BE2C (cell line): Measurements from ENCODE around the gene APOL5.
"Not testable (repeated sequence)": the region's sequence is repeated elsewhere in the genome, so short reads cannot be mapped to it uniquely, and the experiment has no call there.

Experiments used
- DNase-seq: peaks from one replicate; pipeline ENCODE4 v3.0.0-alpha.2; 2020
- H3K27me3 ChIP-seq: fragments of 250-450 bp; sonication (Bioruptor Pico); 2 replicates; pipeline ENCODE4 v1.5.1; 2020; ENCODE audit warnings: mild to moderate bottlenecking
- H3K36me3 ChIP-seq: fragments of 250-450 bp; sonication (Bioruptor Pico); 2 replicates; pipeline ENCODE4 v1.5.1; 2020; ENCODE audit warnings: mild to moderate bottlenecking
- H3K4me1 ChIP-seq: fragments of 250-450 bp; sonication (Bioruptor Pico); 2 replicates; pipeline ENCODE4 v1.5.1; 2020
- H3K4me3 ChIP-seq: 2 replicates; pipeline ENCODE4 v1.5.1; 2011; ENCODE audit warnings: low read depth, low read length
- H3K9me3 ChIP-seq: fragments of 250-450 bp; sonication (Bioruptor Pico); 2 replicates; pipeline ENCODE4 v1.5.1; 2020
- TF ChIP-seq, protein P1 (sequence below): IDR thresholded peaks from 2 replicates; pipeline ENCODE4 v1.5.1; 2012; ENCODE audit warnings: mild to moderate bottlenecking, low read depth, low read length

APOL5 gene

DNA sequence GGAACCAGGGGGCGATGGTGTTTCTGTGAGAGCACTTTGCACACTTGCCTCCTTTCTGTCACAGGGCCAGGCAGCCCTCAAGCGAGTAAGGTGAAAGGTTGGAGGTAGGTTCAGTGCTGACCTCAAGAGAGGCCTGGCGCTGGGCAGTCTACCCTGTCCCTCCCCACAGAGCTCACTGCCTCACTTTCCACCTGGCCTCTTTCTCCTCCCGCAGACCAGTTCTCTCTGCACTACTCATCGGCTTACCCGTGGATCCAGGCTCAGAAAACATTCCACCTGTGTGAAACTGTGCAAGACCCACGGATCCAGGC is 16.8 kb downstream of the APOL5 start:
- H3K4me3 ChIP-seq, result no peak overlapping the region
- TF ChIP-seq, protein P1, sequence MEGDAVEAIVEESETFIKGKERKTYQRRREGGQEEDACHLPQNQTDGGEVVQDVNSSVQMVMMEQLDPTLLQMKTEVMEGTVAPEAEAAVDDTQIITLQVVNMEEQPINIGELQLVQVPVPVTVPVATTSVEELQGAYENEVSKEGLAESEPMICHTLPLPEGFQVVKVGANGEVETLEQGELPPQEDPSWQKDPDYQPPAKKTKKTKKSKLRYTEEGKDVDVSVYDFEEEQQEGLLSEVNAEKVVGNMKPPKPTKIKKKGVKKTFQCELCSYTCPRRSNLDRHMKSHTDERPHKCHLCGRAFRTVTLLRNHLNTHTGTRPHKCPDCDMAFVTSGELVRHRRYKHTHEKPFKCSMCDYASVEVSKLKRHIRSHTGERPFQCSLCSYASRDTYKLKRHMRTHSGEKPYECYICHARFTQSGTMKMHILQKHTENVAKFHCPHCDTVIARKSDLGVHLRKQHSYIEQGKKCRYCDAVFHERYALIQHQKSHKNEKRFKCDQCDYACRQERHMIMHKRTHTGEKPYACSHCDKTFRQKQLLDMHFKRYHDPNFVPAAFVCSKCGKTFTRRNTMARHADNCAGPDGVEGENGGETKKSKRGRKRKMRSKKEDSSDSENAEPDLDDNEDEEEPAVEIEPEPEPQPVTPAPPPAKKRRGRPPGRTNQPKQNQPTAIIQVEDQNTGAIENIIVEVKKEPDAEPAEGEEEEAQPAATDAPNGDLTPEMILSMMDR, result no peak
- H3K36me3 ChIP-seq, result peaks cover 6% of the 10 kb centered on the region
- no peaks in the 10 kb centered on the region for H3K27me3 ChIP-seq
- H3K9me3 ChIP-seq, result no peaks in the 10 kb centered on the region
- no peaks in the 10 kb centered on the region for H3K4me1 ChIP-seq
- DNase-seq, result no peak

DNA sequence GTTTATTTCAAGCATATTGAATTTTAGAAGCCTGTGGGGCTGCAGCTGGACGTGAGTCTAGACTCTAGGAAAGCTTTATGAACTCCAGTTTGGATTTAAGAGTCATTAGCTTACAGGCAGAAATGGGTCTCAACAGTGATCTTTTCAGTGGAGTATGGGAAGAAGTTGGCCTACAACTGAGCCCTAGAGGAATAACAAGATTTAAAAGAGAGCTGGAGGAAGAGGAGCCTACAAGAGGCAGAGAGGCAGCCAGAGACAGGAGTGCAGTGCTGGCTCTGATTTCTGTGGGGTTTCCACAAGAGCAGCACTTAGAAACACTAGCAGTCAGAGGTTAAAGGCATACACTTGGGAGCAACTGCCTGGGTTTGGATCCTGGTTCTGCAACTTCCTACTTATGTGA is 17.9 kb downstream of the APOL5 start:
- H3K9me3 ChIP-seq, result no peaks in the 10 kb centered on the region

DNA sequence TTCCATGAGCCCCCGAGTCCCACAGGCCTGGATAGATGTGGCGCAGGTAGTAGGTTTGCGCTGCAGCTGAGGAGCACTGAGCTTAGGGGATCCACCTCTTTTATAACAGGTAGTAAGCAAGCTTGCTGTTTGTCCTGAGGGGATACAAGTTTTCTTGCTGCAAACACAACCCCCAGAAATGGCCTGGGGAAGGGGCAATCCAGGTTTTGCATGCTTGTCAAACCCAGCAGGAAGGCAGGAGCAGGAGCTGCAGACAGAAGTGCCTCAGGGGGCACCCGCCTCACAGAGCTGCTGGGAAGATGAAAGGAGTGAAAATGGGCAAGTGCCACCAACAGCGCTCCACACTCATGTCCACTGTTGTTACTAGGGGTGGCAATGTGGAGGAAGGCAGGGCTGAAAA is 18.5 kb downstream of the APOL5 start:
- Histone ChIP-seq H3K9me3 (no peaks in the 10 kb centered on the region), H3K4me3 (no peak overlapping the region), H3K36me3 (peaks cover 6% of the 10 kb centered on the region), H3K27me3 (no peaks in the 10 kb centered on the region), H3K4me1 (peaks cover 3% of the 10 kb centered on the region)
- TF ChIP-seq, protein P1, result no peak
- DNase-seq, result no peak

More for the DNA sequence above, 17.9 kb downstream of the APOL5 start:
- DNase-seq, result no peak
- H3K36me3 ChIP-seq, result peaks cover 6% of the 10 kb centered on the region
- H3K27me3 ChIP-seq, result no peaks in the 10 kb centered on the region
- TF ChIP-seq, protein P1, result no peak
- no peak overlapping the region for H3K4me3 ChIP-seq
- no peaks in the 10 kb centered on the region for H3K4me1 ChIP-seq

DNA sequence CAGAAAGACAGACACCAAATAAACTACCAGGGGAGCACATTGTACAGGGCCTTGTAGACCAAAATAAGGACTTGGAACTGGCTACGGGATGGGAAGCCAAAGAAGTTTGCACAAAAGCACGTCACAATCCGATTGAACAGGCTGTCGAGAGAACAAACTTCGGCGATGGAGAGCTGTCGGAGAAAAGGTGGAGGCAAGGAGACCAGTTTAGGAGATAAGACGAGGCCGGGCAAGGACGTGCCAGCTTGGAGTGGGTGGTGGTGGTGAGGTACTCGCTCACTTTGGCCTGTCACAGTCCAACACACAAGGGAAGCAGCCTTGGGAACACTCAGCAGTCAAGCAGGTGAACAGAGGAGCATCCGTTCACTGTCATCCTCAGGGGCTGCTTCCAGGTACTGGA is 19.0 kb downstream of the APOL5 start:
- H3K9me3 ChIP-seq, result no peaks in the 10 kb centered on the region; the same call in 1 of the 2 replicates

DNA sequence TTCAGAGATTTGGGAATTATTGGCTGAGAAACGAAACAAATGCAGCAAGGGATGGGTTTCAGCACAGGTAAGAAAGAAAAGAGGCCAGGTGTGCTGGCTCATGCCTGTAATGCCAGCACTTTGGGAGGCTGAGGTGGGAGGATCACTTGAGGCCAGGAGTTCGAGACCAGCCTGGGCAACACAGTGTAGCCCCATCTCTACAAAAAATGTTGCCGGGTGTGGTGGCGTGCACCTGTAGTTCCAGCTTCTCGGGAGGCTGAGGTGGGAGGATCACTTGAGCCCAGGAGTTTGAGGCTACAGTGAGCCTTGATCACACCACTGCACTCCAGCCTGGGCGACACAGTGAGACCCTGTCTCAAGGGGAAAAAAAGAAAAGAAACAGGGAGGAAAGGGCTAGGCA is 20.2 kb downstream of the APOL5 start:
- not testable (repeated sequence) for DNase-seq

More for the DNA sequence above, 19.0 kb downstream of the APOL5 start:
- H3K4me1 ChIP-seq, result peaks cover 9% of the 10 kb centered on the region
- no peaks in the 10 kb centered on the region for H3K27me3 ChIP-seq
- no peak for DNase-seq
- no peak overlapping the region for H3K4me3 ChIP-seq
- TF ChIP-seq, protein P1, result no peak
- H3K36me3 ChIP-seq, result peaks cover 11% of the 10 kb centered on the region

DNA sequence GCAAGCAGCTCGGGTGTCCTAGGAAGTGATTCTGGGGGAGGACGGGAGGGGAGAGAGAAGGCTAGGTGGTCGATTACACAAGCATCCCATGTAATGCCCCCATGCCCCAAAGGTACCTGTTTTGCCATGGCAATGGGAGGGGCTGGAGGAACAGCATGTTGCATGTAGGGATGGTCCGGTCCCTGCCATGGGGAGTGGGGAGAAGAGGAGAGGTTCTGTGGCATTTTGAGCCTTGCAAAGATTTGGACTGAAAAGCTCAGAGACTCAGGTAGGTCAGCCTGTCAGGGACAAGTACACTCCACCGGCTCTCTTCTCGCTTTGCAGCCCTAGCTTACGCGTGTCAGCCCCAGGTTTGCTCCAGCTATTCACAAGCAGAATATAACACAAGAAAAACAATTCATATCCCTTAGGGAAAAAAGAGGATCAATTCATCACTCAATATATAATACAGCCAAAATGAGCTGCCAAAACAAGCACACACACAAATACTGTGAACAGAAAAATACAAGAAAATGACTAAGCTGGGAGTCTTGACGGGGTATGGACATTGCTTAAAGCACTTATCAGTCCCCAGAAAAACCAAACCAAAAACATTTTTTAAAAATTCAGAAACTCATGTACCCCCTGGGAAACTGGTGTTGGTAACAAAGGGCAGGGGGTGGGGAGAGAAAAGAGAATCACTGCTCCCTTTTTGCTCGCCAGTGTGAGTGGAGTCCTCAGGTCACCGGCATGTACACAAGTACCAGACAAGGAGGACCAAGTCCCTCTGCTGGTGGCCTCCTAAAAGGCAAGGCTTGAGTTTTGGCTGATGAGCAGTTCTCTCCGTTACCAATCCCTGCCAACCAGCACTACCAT is 21.6 kb downstream of the APOL5 start:
- no peaks in the 10 kb centered on the region; the same call in 1 of the 2 replicates for H3K9me3 ChIP-seq
- TF ChIP-seq, protein P1, result peak; percentile 45
- H3K27me3 ChIP-seq, result no peaks in the 10 kb centered on the region
- no peak overlapping the region for H3K4me3 ChIP-seq
- no peak for DNase-seq
- peaks cover 33% of the 10 kb centered on the region for H3K36me3 ChIP-seq
- H3K4me1 ChIP-seq, result peaks cover 27% of the 10 kb centered on the region

More for the DNA sequence above, 20.2 kb downstream of the APOL5 start:
- peaks cover 20% of the 10 kb centered on the region for H3K4me1 ChIP-seq
- H3K4me3 ChIP-seq, H3K27me3 ChIP-seq, H3K9me3 ChIP-seq: not testable (repeated sequence)
- peaks cover 23% of the 10 kb centered on the region for H3K36me3 ChIP-seq
